Stimulated activated effector memory CD8-positive, alpha-beta T cell treated with anti-CD3 and anti-CD28 coated beads, Interleukin-12 subunit alpha, Interleukin-12 subunit beta, amount 100 ng/mL, for 72 hours (primary cell): ENCODE results near the gene L3MBTL4.
"Not testable (repeated sequence)": the region's sequence is repeated elsewhere in the genome, so short reads cannot be mapped to it uniquely, and the experiment has no call there.

Source experiments
- ATAC-seq: fragments of 150-1000 bp; cut with Tn5 transposase; 2 replicates; pipeline ENCODE4 v1.10.0; 2021
- DNase-seq, 2 donors: peaks; one replicate each; pipeline ENCODE4 v3.0.0; 2021 to 2022; ENCODE audit warnings: low spot score in 2 of 2
- H3K27ac Mint-ChIP-seq: one replicate; pipeline ENCODE4 v1.8.0; 2022; ENCODE audit warnings: mild to moderate bottlenecking, mixed read lengths
- H3K36me3 Mint-ChIP-seq: one replicate; pipeline ENCODE4 v1.8.0; 2022; ENCODE audit warnings: mild to moderate bottlenecking, mixed read lengths
- H3K4me1 Mint-ChIP-seq: one replicate; pipeline ENCODE4 v1.8.0; 2022; ENCODE audit warnings: mixed read lengths
- H3K4me3 Mint-ChIP-seq: one replicate; pipeline ENCODE4 v1.8.0; 2022; ENCODE audit warnings: mild to moderate bottlenecking, mixed read lengths
- H3K9me3 Mint-ChIP-seq: one replicate; pipeline ENCODE4 v1.8.0; 2022; ENCODE audit warnings: mixed read lengths

Gene L3MBTL4

GRCh38 chr18:6271585-6271984, 143.1 kb downstream of the L3MBTL4 start:
- H3K4me1 Mint-ChIP-seq = no peaks in the 10 kb centered on the region
- no peak for DNase-seq
- ATAC-seq = no peak
- peaks cover 33% of the 10 kb centered on the region for H3K9me3 Mint-ChIP-seq
- no peak overlapping the region for H3K4me3 Mint-ChIP-seq
- no peaks in the 10 kb centered on the region for H3K36me3 Mint-ChIP-seq
- H3K27ac Mint-ChIP-seq = no peak overlapping the region

GRCh38 chr18:6270771-6271216, 143.9 kb downstream of the L3MBTL4 start:
- Mint-ChIP-seq H3K36me3 (no peaks in the 10 kb centered on the region), H3K4me1 (no peaks in the 10 kb centered on the region), H3K9me3 (peaks cover 33% of the 10 kb centered on the region), H3K27ac (no peak overlapping the region), H3K4me3 (no peak overlapping the region)
- ATAC-seq (peak; percentile 44), DNase-seq (no peak)

- Mint-ChIP-seq H3K9me3 (peaks cover 28% of the 10 kb centered on the region), H3K27ac (no peak overlapping the region), H3K4me3 (no peak overlapping the region), H3K36me3 (no peaks in the 10 kb centered on the region), H3K4me1 (no peaks in the 10 kb centered on the region)
- ATAC-seq (no peak), DNase-seq (no peak)
These were observed 144.9 kb downstream of the L3MBTL4 start for GRCh38 chr18:6269660-6270332.

- Mint-ChIP-seq H3K9me3 (peaks cover 10% of the 10 kb centered on the region), H3K27ac (no peak overlapping the region), H3K4me1 (no peaks in the 10 kb centered on the region), H3K36me3 (no peaks in the 10 kb centered on the region), H3K4me3 (no peak overlapping the region)
- DNase-seq = no peak
- no peak for ATAC-seq
These were observed 148.5 kb downstream of the L3MBTL4 start for GRCh38 chr18:6266212-6266611.

GRCh38 chr18:6261938-6262337, 152.8 kb downstream of the L3MBTL4 start:
- no peak for ATAC-seq
- H3K9me3 Mint-ChIP-seq = peaks cover 19% of the 10 kb centered on the region
- no peak overlapping the region for H3K27ac Mint-ChIP-seq
- H3K36me3 Mint-ChIP-seq = no peaks in the 10 kb centered on the region
- H3K4me3 Mint-ChIP-seq = no peak overlapping the region
- no peaks in the 10 kb centered on the region for H3K4me1 Mint-ChIP-seq
- DNase-seq = no peak

- not testable (repeated sequence) for ATAC-seq, H3K4me3 Mint-ChIP-seq, H3K27ac Mint-ChIP-seq, H3K4me1 Mint-ChIP-seq, H3K36me3 Mint-ChIP-seq, DNase-seq
- H3K9me3 Mint-ChIP-seq = peaks cover 28% of the 10 kb centered on the region
These were observed 155.4 kb downstream of the L3MBTL4 start for GRCh38 chr18:6259324-6259723.

- Mint-ChIP-seq H3K4me1 (peaks cover 4% of the 10 kb centered on the region), H3K9me3 (peaks cover 31% of the 10 kb centered on the region), H3K27ac (no peak overlapping the region), H3K4me3 (no peak overlapping the region), H3K36me3 (no peaks in the 10 kb centered on the region)
- DNase-seq (no peak), ATAC-seq (no peak)
These were observed 156.8 kb downstream of the L3MBTL4 start for GRCh38 chr18:6257950-6258349.

- H3K27ac Mint-ChIP-seq = no peak overlapping the region
- ATAC-seq (no peak), DNase-seq (no peak)
- H3K9me3 Mint-ChIP-seq = peaks cover 31% of the 10 kb centered on the region
- no peak overlapping the region for H3K4me3 Mint-ChIP-seq
- H3K4me1 Mint-ChIP-seq = peaks cover 4% of the 10 kb centered on the region
- H3K36me3 Mint-ChIP-seq = no peaks in the 10 kb centered on the region
These were observed 158.2 kb downstream of the L3MBTL4 start for GRCh38 chr18:6256521-6256920.

- DNase-seq (no peak), ATAC-seq (no peak)
- no peaks in the 10 kb centered on the region for H3K36me3 Mint-ChIP-seq
- H3K9me3 Mint-ChIP-seq = peaks cover 34% of the 10 kb centered on the region
- H3K4me1 Mint-ChIP-seq = peaks cover 4% of the 10 kb centered on the region
- no peak overlapping the region for H3K4me3 Mint-ChIP-seq
- H3K27ac Mint-ChIP-seq = no peak overlapping the region
These were observed 158.8 kb downstream of the L3MBTL4 start for GRCh38 chr18:6255886-6256285.

GRCh38 chr18:6255116-6255705, 159.5 kb downstream of the L3MBTL4 start:
- ATAC-seq = no peak
- Mint-ChIP-seq H3K36me3 (no peaks in the 10 kb centered on the region), H3K27ac (no peak overlapping the region), H3K4me1 (peaks cover 4% of the 10 kb centered on the region), H3K4me3 (no peak overlapping the region), H3K9me3 (peaks cover 35% of the 10 kb centered on the region)
- DNase-seq = no peak

GRCh38 chr18:6254456-6254855, 160.3 kb downstream of the L3MBTL4 start:
- Mint-ChIP-seq H3K9me3 (peaks cover 29% of the 10 kb centered on the region), H3K36me3 (no peaks in the 10 kb centered on the region), H3K4me1 (peaks cover 4% of the 10 kb centered on the region), H3K4me3 (no peak overlapping the region), H3K27ac (no peak overlapping the region)
- ATAC-seq = no peak
- DNase-seq = no peak

- no peak overlapping the region for H3K27ac Mint-ChIP-seq
These were observed 163.6 kb downstream of the L3MBTL4 start for GRCh38 chr18:6251084-6251483.

GRCh38 chr18:6249788-6250187, 164.9 kb downstream of the L3MBTL4 start:
- no peak for ATAC-seq
- no peak overlapping the region for H3K27ac Mint-ChIP-seq
- H3K36me3 Mint-ChIP-seq = no peaks in the 10 kb centered on the region
- no peak overlapping the region for H3K4me3 Mint-ChIP-seq
- no peak for DNase-seq
- H3K4me1 Mint-ChIP-seq = no peaks in the 10 kb centered on the region
- peaks cover 11% of the 10 kb centered on the region for H3K9me3 Mint-ChIP-seq

More at GRCh38 chr18:6251084-6251483, 163.6 kb downstream of the L3MBTL4 start:
- ATAC-seq (no peak), DNase-seq (no peak)
- Mint-ChIP-seq H3K36me3 (no peaks in the 10 kb centered on the region), H3K9me3 (peaks cover 13% of the 10 kb centered on the region), H3K4me3 (no peak overlapping the region), H3K4me1 (no peaks in the 10 kb centered on the region)

- Mint-ChIP-seq H3K9me3 (peaks cover 11% of the 10 kb centered on the region), H3K27ac (no peak overlapping the region), H3K4me3 (no peak overlapping the region), H3K36me3 (no peaks in the 10 kb centered on the region), H3K4me1 (no peaks in the 10 kb centered on the region)
- no peak for DNase-seq
- ATAC-seq = no peak
These were observed 165.5 kb downstream of the L3MBTL4 start for GRCh38 chr18:6249170-6249569.

GRCh38 chr18:6248017-6248416, 166.7 kb downstream of the L3MBTL4 start:
- Mint-ChIP-seq H3K4me1 (no peaks in the 10 kb centered on the region), H3K9me3 (peaks cover 9% of the 10 kb centered on the region), H3K27ac (no peak overlapping the region)

GRCh38 chr18:6242004-6242403, 172.7 kb downstream of the L3MBTL4 start:
- no peak overlapping the region for H3K27ac Mint-ChIP-seq
- no peak for DNase-seq
- peaks cover 3% of the 10 kb centered on the region for H3K9me3 Mint-ChIP-seq
- no peaks in the 10 kb centered on the region for H3K4me1 Mint-ChIP-seq
- H3K36me3 Mint-ChIP-seq = no peaks in the 10 kb centered on the region
- ATAC-seq = no peak
- H3K4me3 Mint-ChIP-seq = no peak overlapping the region

More at GRCh38 chr18:6248017-6248416, 166.7 kb downstream of the L3MBTL4 start:
- ATAC-seq (no peak), DNase-seq (no peak)
- Mint-ChIP-seq H3K36me3 (no peaks in the 10 kb centered on the region), H3K4me3 (no peak overlapping the region)
